GM23338 (cell line): ENCODE measurements around the gene EXOC4.

ENCODE experiments used
- CTCF ChIP-seq, 2 experiments: fragments of 200-600 bp in 1 of 2; sonication (generic) in 1 of 2; conservative IDR thresholded peaks; 2 replicates each; pipeline versions ENCODE4 v1.5.1 to v1.6.1; 2016 to 2017; ENCODE audit warnings: antibody characterized with exemption in 2 of 2, low read depth in 2 of 2, mild to moderate bottlenecking in 2 of 2, moderate library complexity in 1 of 2
- EZH2 ChIP-seq: fragments of 200-600 bp; sonication (generic); IDR thresholded peaks from one replicate; pipeline ENCODE4 v1.8.0; 2017; ENCODE audit warnings: antibody characterized with exemption, mild to moderate bottlenecking, low read depth; ENCODE audit not compliant: unreplicated experiment
- EZH2phosphoT487 ChIP-seq: fragments of 200-600 bp; sonication (generic); IDR thresholded peaks from one replicate; pipeline ENCODE4 v1.8.1; 2018; ENCODE audit warnings: antibody characterized with exemption; ENCODE audit not compliant: unreplicated experiment
- POLR2AphosphoS5 ChIP-seq: IDR thresholded peaks from 2 replicates; pipeline ENCODE4 v1.6.1; 2016; ENCODE audit warnings: antibody characterized with exemption, low read depth
- REST ChIP-seq: IDR thresholded peaks from one replicate; pipeline ENCODE4 v1.6.1; 2018; ENCODE audit warnings: antibody characterized with exemption; ENCODE audit not compliant: unreplicated experiment
- STAT1 ChIP-seq: IDR thresholded peaks from one replicate; pipeline ENCODE4 v1.6.1; 2016; ENCODE audit warnings: antibody characterized with exemption; ENCODE audit not compliant: unreplicated experiment
- ZNF114 ChIP-seq: fragments of 250-450 bp; sonication (Bioruptor Pico); IDR thresholded peaks from 2 replicates; pipeline ENCODE4 v1.5.0; 2020; ENCODE audit warnings: mild to moderate bottlenecking, moderate library complexity

- no peak for TF ChIP-seq CTCF (conservative IDR thresholded peaks at IDR 0.05; ENCODE audit: low read depth in 2 of 2)
- no peak for TF ChIP-seq EZH2phosphoT487
- TF ChIP-seq POLR2AphosphoS5 = no peak
- no peak for TF ChIP-seq EZH2
- TF ChIP-seq REST = no peak
- TF ChIP-seq ZNF114 (CRISPR knock-in tag) = no peak
- no peak for TF ChIP-seq STAT1
These were observed 575.1 kb downstream of the EXOC4 start for GRCh38 chr7:133827707-133828623.
